PC-3 (cell line): Measurements from ENCODE around the gene ZNFX1. TPM values are rescaled to one million over a fixed set of nuclear protein-coding genes. Genes with fewer than 3 reads are reported as not detected.

Experiments used
- ATAC-seq: fragments of 200-7000 bp; cut with Tn5 transposase; 2 replicates; pipeline ENCODE4 v1.9.1; 2020; ENCODE audit warnings: mild to moderate bottlenecking, moderate library complexity
- BruUV-seq: library from RNA; stranded (reverse); fragments of 400-500 nt; replicated peaks from 2 replicates; lab custom pipeline; 2021; lab: Mats Ljungman, UMichigan
- CTCF ChIA-PET: fragments of 300-600 bp; sonication (Branson Sonifier 250); formaldehyde crosslinking; loops from one replicate; lab custom pipeline; 2022; ENCODE audit warnings: antibody characterized with exemption; lab: Charles Lee
- POLR2A ChIA-PET: fragments of 300-600 bp; sonication (Branson Sonifier 250); formaldehyde crosslinking; loops from one replicate; lab custom pipeline; 2022; ENCODE audit warnings: antibody characterized with exemption; ENCODE audit not compliant: unreplicated experiment; lab: Charles Lee
- DNase-seq: peaks from one replicate; pipeline ENCODE4 v3.0.0-alpha.2; 2015
- H2AFZ ChIP-seq: fragments of 300-600 bp; sonication (generic); 2 replicates; pipeline ENCODE4 v1.6.0; 2016; ENCODE audit warnings: antibody characterized with exemption, low read length
- H3F3A ChIP-seq: fragments of 300-600 bp; sonication (generic); one replicate; pipeline ENCODE4 v1.6.0; 2017; ENCODE audit warnings: antibody characterized with exemption, low read length, control low read depth, mild to moderate bottlenecking; ENCODE audit not compliant: unreplicated experiment
- H3K27ac ChIP-seq: fragments of 300-600 bp; sonication (generic); 2 replicates; pipeline ENCODE4 v1.5.1; 2016; ENCODE audit warnings: mild to moderate bottlenecking, low read length
- H3K27me3 ChIP-seq: fragments of 300-600 bp; sonication (generic); 2 replicates; pipeline ENCODE4 v1.6.1; 2016; ENCODE audit warnings: low read length, mixed read lengths
- H3K36me3 ChIP-seq: fragments of 300-600 bp; sonication (generic); 2 replicates; pipeline ENCODE4 v1.6.1; 2016; ENCODE audit warnings: low read depth, mixed run types, low read length, mixed read lengths
- H3K4me1 ChIP-seq: fragments of 300-600 bp; sonication (generic); 2 replicates; pipeline ENCODE4 v1.5.1; 2016; ENCODE audit warnings: low read length; ENCODE audit not compliant: insufficient read depth
- H3K4me2 ChIP-seq: fragments of 300-600 bp; sonication (generic); 2 replicates; pipeline ENCODE4 v1.6.0; 2016; ENCODE audit warnings: low read length
- H3K4me3 ChIP-seq: fragments of 300-600 bp; sonication (generic); 2 replicates; pipeline ENCODE4 v1.5.1; 2016; ENCODE audit warnings: mild to moderate bottlenecking, low read length, mixed read lengths
- H3K79me2 ChIP-seq: fragments of 300-600 bp; sonication (generic); 2 replicates; pipeline ENCODE4 v1.6.1; 2017; ENCODE audit warnings: low read length, mixed read lengths
- H3K9ac ChIP-seq: fragments of 300-600 bp; sonication (generic); 2 replicates; pipeline ENCODE4 v1.6.0; 2016; ENCODE audit warnings: mild to moderate bottlenecking, low read length
- H3K9me2 ChIP-seq: fragments of 300-600 bp; sonication (generic); replicated peaks from 2 replicates; pipeline ENCODE4 v1.6.1; 2016; ENCODE audit warnings: mixed run types, low read length, mixed read lengths
- H3K9me3 ChIP-seq: fragments of 300-600 bp; sonication (generic); 2 replicates; pipeline ENCODE4 v1.6.1; 2016; ENCODE audit warnings: low read length, mixed read lengths
- H4K20me1 ChIP-seq: fragments of 300-600 bp; sonication (generic); 2 replicates; pipeline ENCODE4 v1.6.1; 2016; ENCODE audit warnings: low read length, mixed read lengths
- EZH2 ChIP-seq: fragments of 300-600 bp; sonication (generic); IDR thresholded peaks from one replicate; pipeline ENCODE4 v1.6.1; 2017; ENCODE audit warnings: antibody characterized with exemption, mild to moderate bottlenecking, low read length; ENCODE audit not compliant: unreplicated experiment
- EZH2phosphoT487 ChIP-seq: fragments of 300-600 bp; sonication (generic); IDR thresholded peaks from 2 replicates; pipeline ENCODE4 v1.6.1; 2018; ENCODE audit warnings: mild to moderate bottlenecking, antibody characterized with exemption, low read length, borderline replicate concordance
- intact Hi-C: fragments of 100-400 bp; cut with micrococcal nuclease; formaldehyde crosslinking; loops from 2 replicates; pipeline ENCODE4 v1.9.0; 2023
- total RNA-seq: library from RNA; depleted of rRNA; stranded (reverse); fragments of >200 nt; gene quantifications from 2 replicates; pipeline ENCODE4 v1.2.3, GENCODE V29; 2014
- TF ChIP-seq, protein P1 (sequence below): fragments of 300-600 bp; sonication (generic); conservative IDR thresholded peaks from 2 replicates; pipeline ENCODE4 v1.5.1; 2017; ENCODE audit warnings: antibody characterized with exemption, low read depth, mild to moderate bottlenecking, low read length

ZNFX1 gene
- total RNA-seq, 1 experiment from 2014 or later: 18.8 TPM

DNA sequence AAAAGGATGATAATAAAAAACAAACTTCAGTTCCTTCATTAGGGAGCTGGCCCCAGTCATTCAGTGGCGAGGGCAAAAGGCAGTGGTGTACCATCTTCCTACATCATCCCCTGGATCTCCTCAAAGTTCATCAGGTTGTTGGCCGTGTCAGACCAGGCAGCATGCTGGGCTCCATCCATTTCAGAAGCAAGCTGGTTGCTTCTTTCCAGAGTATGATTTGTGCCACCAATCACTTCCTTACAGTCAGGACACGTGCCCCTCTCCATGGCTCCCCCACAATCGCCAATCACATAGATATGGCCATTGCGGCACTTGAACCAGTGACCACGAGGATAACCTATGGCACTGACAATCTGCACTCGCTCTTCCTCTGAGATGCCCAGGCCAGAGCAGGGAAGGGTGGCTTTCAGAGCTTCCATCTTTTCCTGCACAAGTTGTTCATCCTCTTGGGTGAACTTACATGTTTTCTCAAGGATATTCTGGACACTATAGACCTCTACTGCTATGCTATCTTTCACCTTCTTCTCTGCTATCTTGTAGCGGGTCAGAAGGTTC is 30.6 kb downstream of the ZNFX1 start:
- TF ChIP-seq EZH2 (no peak), EZH2phosphoT487 (no peak)
- TF ChIP-seq, protein P1, sequence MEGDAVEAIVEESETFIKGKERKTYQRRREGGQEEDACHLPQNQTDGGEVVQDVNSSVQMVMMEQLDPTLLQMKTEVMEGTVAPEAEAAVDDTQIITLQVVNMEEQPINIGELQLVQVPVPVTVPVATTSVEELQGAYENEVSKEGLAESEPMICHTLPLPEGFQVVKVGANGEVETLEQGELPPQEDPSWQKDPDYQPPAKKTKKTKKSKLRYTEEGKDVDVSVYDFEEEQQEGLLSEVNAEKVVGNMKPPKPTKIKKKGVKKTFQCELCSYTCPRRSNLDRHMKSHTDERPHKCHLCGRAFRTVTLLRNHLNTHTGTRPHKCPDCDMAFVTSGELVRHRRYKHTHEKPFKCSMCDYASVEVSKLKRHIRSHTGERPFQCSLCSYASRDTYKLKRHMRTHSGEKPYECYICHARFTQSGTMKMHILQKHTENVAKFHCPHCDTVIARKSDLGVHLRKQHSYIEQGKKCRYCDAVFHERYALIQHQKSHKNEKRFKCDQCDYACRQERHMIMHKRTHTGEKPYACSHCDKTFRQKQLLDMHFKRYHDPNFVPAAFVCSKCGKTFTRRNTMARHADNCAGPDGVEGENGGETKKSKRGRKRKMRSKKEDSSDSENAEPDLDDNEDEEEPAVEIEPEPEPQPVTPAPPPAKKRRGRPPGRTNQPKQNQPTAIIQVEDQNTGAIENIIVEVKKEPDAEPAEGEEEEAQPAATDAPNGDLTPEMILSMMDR: no peak
- Histone ChIP-seq H3K79me2 (no peaks in the 10 kb centered on the region), H3K9me2 (no peaks in the 10 kb centered on the region), H3F3A (no peaks in the 10 kb centered on the region), H3K4me3 (no peak overlapping the region), H3K27me3 (no peaks in the 10 kb centered on the region), H3K4me1 (no peaks in the 10 kb centered on the region), H2AFZ (no peak overlapping the region), H4K20me1 (0 out of 2 replicates have a peak, but pooled peaks cover 6% of the 10 kb centered on the region), H3K36me3 (peaks cover 72% of the 10 kb centered on the region), H3K9ac (no peak overlapping the region), H3K9me3 (no peaks in the 10 kb centered on the region), H3K27ac (no peak overlapping the region), H3K4me2 (no peak overlapping the region)
- BruUV-seq: no TSS peak
- ChIA-PET CTCF (interaction anchor here (0.6 kb wide), 1 partner anchor 447 kb away, joined by 6 read pairs; no protein-coding TSS in a partner anchor), POLR2A (interaction anchor here (0.6 kb wide), 1 partner anchor 74 kb away, joined by 5 read pairs; no protein-coding TSS in a partner anchor)
- no peak for ATAC-seq
- no peak for DNase-seq
- intact Hi-C loops: no loop called here

DNA sequence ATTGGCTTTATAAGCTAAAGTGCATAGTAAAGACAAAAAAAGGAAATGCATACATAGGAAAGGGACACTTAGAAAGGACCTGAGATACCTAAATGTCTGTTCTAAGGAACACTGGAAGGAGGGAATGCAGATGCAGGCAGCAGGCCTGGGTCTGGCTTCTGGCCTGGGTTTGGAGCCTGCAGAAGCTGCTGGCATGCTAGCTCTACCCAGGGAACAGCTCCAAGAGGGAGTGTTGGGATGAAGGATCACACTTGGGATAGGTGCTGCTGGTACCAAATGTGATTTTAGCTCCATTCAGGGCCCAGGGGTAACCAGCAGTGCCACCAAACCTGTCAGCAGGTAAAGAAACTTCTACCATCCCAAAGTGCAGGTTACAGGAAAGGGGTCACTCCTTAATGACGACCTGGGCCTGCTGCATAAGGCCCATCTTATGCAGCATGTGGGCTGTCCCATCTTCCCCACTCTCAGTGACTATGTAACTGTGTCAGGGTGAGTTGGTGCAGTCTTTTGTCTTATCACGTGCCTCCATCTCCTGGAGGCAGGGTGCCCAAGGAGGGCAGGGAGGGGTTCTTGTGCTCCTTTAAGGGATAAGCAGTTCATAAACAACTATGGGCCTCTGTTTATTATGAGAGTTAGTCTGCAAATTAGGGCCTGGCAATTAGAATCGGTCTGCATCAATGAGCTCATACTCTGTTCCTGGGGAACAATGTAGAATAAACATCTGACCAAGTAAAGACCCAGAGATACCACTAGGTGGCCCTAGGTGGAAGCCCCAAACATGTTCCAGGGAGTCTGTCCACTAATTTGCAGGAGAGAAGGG is 31.7 kb downstream of the ZNFX1 start:
- H3K4me1 ChIP-seq: no peaks in the 10 kb centered on the region
- no peaks in the 10 kb centered on the region for H3F3A ChIP-seq
- no peak overlapping the region for H3K9ac ChIP-seq
- H3K9me2 ChIP-seq: no peaks in the 10 kb centered on the region
- no peak overlapping the region for H3K4me3 ChIP-seq
- TSS peak; percentile 14 for BruUV-seq
- POLR2A ChIA-PET: interaction anchor here (0.6 to 0.8 kb wide), 4 partner anchors 14 to 74 kb away, joined by 3 to 8 read pairs (median 4); partner anchors contain the start of gene DDX27
- intact Hi-C loops: loop anchor here (1.0 kb wide), 2 partner anchors 77 to 288 kb away; no protein-coding TSS in a partner anchor
- no peak overlapping the region for H3K27ac ChIP-seq
- H3K4me2 ChIP-seq: no peak overlapping the region
- CTCF ChIA-PET: interaction anchor here (0.5 to 1.7 kb wide), 12 partner anchors 14 to 1745 kb away, joined by 3 to 17 read pairs (median 4); no protein-coding TSS in a partner anchor
- H3K27me3 ChIP-seq: no peaks in the 10 kb centered on the region
- no peak overlapping the region for H2AFZ ChIP-seq
- ATAC-seq (peak; percentile 89), DNase-seq (peak; percentile 70)
- H3K36me3 ChIP-seq: peaks cover 75% of the 10 kb centered on the region
- TF ChIP-seq, protein P1: peak; percentile 90
- TF ChIP-seq EZH2phosphoT487: no peak
- H3K79me2 ChIP-seq: no peaks in the 10 kb centered on the region
- H4K20me1 ChIP-seq: 0 out of 2 replicates have a peak, but pooled peaks cover 6% of the 10 kb centered on the region
- no peaks in the 10 kb centered on the region for H3K9me3 ChIP-seq
